SU-DHL-6 (cell line): ENCODE data around the gene FKBP5.

Experiments
- H2AFZ ChIP-seq: fragments of 200-600 bp; sonication (generic); 2 replicates; pipeline ENCODE4 v1.6.1; 2014; ENCODE audit warnings: low read depth, mild to moderate bottlenecking, moderate library complexity, mixed read lengths, antibody characterized with exemption, low read length; ENCODE audit not compliant: severe bottlenecking
- H3F3A ChIP-seq: fragments of 200-600 bp; shearing (Covaris generic); 2 replicates; pipeline ENCODE4 v1.6.0; 2016; ENCODE audit warnings: antibody characterized with exemption, mild to moderate bottlenecking; ENCODE audit not compliant: insufficient read depth
- H3K27ac ChIP-seq: fragments of 200-600 bp; sonication (generic); 2 replicates; pipeline ENCODE4 v1.5.1; 2016; ENCODE audit warnings: low read depth, mild to moderate bottlenecking, low read length, moderate library complexity, mixed read lengths
- H3K27me3 ChIP-seq: fragments of 200-600 bp; sonication (generic), shearing (Covaris generic); 2 replicates; pipeline ENCODE4 v1.6.0; 2014; ENCODE audit warnings: mild to moderate bottlenecking, low read length
- H3K36me3 ChIP-seq: fragments of 200-600 bp; sonication (generic); 2 replicates; pipeline ENCODE4 v1.6.1; 2014; ENCODE audit warnings: mild to moderate bottlenecking, low read length, mixed read lengths
- H3K4me2 ChIP-seq: fragments of 300-600, 200-600 bp; shearing (Covaris generic), sonication (generic); 2 replicates; pipeline ENCODE4 v1.6.0; 2014; ENCODE audit warnings: low read length, low read depth, mild to moderate bottlenecking; ENCODE audit not compliant: poor library complexity, severe bottlenecking
- H3K4me3 ChIP-seq: fragments of 200-600 bp; sonication (generic); 2 replicates; pipeline ENCODE4 v1.5.1; 2014; ENCODE audit warnings: antibody characterized with exemption, low read length, mild to moderate bottlenecking, mixed read lengths; ENCODE audit not compliant: insufficient read depth, poor library complexity, severe bottlenecking
- H3K79me2 ChIP-seq: fragments of 200-600 bp; sonication (generic); 2 replicates; pipeline ENCODE4 v1.6.1; 2014; ENCODE audit warnings: mild to moderate bottlenecking, low read length, moderate library complexity; ENCODE audit not compliant: insufficient read depth
- H3K9ac ChIP-seq: fragments of 200-600 bp; sonication (generic); 2 replicates; pipeline ENCODE4 v1.7.0; 2014; ENCODE audit warnings: mild to moderate bottlenecking, low read length
- H3K9me2 ChIP-seq: fragments of 200-600 bp; sonication (generic); replicated peaks from 2 replicates; pipeline ENCODE4 v1.6.1; 2014; ENCODE audit warnings: low read length; ENCODE audit not compliant: insufficient read depth
- H3K9me3 ChIP-seq: fragments of 200-600 bp; sonication (generic); 2 replicates; pipeline ENCODE4 v1.6.1; 2014; ENCODE audit warnings: low read length, mixed read lengths; ENCODE audit not compliant: insufficient read depth
- H4K20me1 ChIP-seq: fragments of 200-600 bp; sonication (generic); 2 replicates; pipeline ENCODE4 v1.6.1; 2014; ENCODE audit warnings: low read depth, mild to moderate bottlenecking, antibody characterized with exemption, low read length, moderate library complexity, mixed read lengths
- EZH2phosphoT487 ChIP-seq: fragments of 200-600 bp; sonication (generic), shearing (Covaris generic); conservative IDR thresholded peaks from 2 replicates; pipeline ENCODE4 v1.6.1; 2018; ENCODE audit warnings: mild to moderate bottlenecking, antibody characterized with exemption, low read length, moderate library complexity, mixed read lengths
- TF ChIP-seq, protein P1 (sequence below): fragments of 200-600 bp; sonication (generic); IDR thresholded peaks from one replicate; pipeline ENCODE4 v1.5.1; 2017; ENCODE audit warnings: antibody characterized with exemption, mild to moderate bottlenecking, low read length, moderate library complexity; ENCODE audit not compliant: insufficient read depth, poor library complexity, severe bottlenecking

Gene FKBP5

DNA sequence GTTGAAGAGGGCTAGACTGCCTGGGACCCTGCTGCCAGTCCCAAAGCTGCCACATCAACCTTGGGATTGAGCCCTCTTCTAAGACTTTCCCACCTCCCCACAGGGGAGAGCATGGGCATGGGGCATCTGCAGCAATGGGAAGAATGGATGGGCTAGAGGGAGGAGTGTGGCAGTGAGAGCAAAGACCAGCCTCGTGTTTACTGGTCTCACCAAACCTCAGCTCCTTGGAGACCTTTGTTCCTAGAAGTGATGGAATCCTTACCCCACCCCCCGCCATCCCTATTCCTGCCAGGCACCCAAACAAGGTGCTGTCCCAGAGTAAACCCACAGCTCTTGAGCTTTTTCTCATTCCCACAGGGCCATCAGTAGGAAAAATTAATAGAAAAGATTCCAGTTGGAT, 28.1 kb upstream of the FKBP5 start:
- H3K4me3 ChIP-seq, result no peak overlapping the region
- no peak for TF ChIP-seq EZH2phosphoT487
- TF ChIP-seq, protein P1, sequence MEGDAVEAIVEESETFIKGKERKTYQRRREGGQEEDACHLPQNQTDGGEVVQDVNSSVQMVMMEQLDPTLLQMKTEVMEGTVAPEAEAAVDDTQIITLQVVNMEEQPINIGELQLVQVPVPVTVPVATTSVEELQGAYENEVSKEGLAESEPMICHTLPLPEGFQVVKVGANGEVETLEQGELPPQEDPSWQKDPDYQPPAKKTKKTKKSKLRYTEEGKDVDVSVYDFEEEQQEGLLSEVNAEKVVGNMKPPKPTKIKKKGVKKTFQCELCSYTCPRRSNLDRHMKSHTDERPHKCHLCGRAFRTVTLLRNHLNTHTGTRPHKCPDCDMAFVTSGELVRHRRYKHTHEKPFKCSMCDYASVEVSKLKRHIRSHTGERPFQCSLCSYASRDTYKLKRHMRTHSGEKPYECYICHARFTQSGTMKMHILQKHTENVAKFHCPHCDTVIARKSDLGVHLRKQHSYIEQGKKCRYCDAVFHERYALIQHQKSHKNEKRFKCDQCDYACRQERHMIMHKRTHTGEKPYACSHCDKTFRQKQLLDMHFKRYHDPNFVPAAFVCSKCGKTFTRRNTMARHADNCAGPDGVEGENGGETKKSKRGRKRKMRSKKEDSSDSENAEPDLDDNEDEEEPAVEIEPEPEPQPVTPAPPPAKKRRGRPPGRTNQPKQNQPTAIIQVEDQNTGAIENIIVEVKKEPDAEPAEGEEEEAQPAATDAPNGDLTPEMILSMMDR, result no peak
- H4K20me1 ChIP-seq, result no peaks in the 10 kb centered on the region
- H3K9me3 ChIP-seq, result no peaks in the 10 kb centered on the region
- H3F3A ChIP-seq, result peaks cover 7% of the 10 kb centered on the region; the same call in 1 of the 2 replicates
- no peaks in the 10 kb centered on the region for H3K79me2 ChIP-seq
- no peak overlapping the region for H2AFZ ChIP-seq
- no peaks in the 10 kb centered on the region for H3K27me3 ChIP-seq
- H3K27ac ChIP-seq, result no peak overlapping the region
- no peak overlapping the region for H3K4me2 ChIP-seq
- no peak overlapping the region for H3K9ac ChIP-seq
- H3K36me3 ChIP-seq, result no peaks in the 10 kb centered on the region
- no peaks in the 10 kb centered on the region for H3K9me2 ChIP-seq

- no peaks in the 10 kb centered on the region for H3K27me3 ChIP-seq
- H3K27ac ChIP-seq, result no peak overlapping the region
- H3K9me3 ChIP-seq, result no peaks in the 10 kb centered on the region
- no peaks in the 10 kb centered on the region for H3F3A ChIP-seq
- H3K9ac ChIP-seq, result no peak overlapping the region
- H3K4me3 ChIP-seq, result no peak overlapping the region
- H3K9me2 ChIP-seq, result no peaks in the 10 kb centered on the region
- H3K79me2 ChIP-seq, result no peaks in the 10 kb centered on the region
- H3K36me3 ChIP-seq, result no peaks in the 10 kb centered on the region
- no peak overlapping the region for H2AFZ ChIP-seq
- H3K4me2 ChIP-seq, result no peak overlapping the region
- H4K20me1 ChIP-seq, result no peaks in the 10 kb centered on the region
- no peak for TF ChIP-seq EZH2phosphoT487
- TF ChIP-seq, protein P1, result no peak
Measured at GRCh38 chr6:35713006-35713767, 24.5 kb upstream of the FKBP5 start.

DNA sequence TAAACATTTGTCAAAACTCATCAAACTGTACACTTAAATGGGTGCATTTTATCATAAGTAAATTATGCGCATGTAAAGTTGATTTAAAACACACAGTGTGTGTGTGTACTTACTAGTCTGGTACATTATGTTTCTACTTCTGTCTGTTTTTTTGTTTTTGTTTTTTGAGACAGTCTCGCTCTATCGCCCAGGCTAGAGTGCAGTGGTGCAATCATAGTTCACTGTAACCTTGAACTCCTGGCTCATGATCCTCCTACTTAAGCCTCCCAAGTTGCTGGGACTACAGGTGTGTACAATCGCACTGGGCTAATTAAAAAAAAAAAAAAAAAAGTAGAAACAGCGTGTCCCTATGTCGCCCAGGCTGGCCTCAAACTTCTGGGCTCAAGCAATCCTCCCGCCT, 23.0 kb upstream of the FKBP5 start:
- Histone ChIP-seq H2AFZ (no peak overlapping the region), H3K4me2 (no peak overlapping the region), H4K20me1 (no peaks in the 10 kb centered on the region), H3K9ac (no peak overlapping the region), H3F3A (peaks cover 1% of the 10 kb centered on the region; the same call in 1 of the 2 replicates), H3K4me3 (no peak overlapping the region), H3K9me3 (no peaks in the 10 kb centered on the region), H3K9me2 (no peaks in the 10 kb centered on the region), H3K79me2 (no peaks in the 10 kb centered on the region), H3K27me3 (no peaks in the 10 kb centered on the region), H3K27ac (no peak overlapping the region), H3K36me3 (no peaks in the 10 kb centered on the region)
- TF ChIP-seq, protein P1, result no peak
- TF ChIP-seq EZH2phosphoT487, result no peak
